Endothelial cell of umbilical vein (primary cell): Measurements from ENCODE around the gene DPP9.

ENCODE experiments used
- CTCF ChIP-seq, 2 donors: IDR thresholded peaks; 1 replicate in 1 of 2; 2 replicates in 1 of 2; pipeline ENCODE4 v1.5.1; 2011; ENCODE audit warnings: low read length in 2 of 2, mild to moderate bottlenecking in 2 of 2, moderate library complexity in 2 of 2, control low read depth in 1 of 2, inconsistent platforms in 1 of 2, low read depth in 1 of 2; ENCODE audit not compliant: insufficient read depth in 1 of 2; ENCODE audit errors: extremely low read depth in 1 of 2
- EZH2 ChIP-seq: IDR thresholded peaks from 2 replicates; pipeline ENCODE4 v1.6.1; 2012; ENCODE audit warnings: borderline replicate concordance, low read depth, mild to moderate bottlenecking, moderate library complexity, low read length, inconsistent platforms; ENCODE audit not compliant: severe bottlenecking
- FOS ChIP-seq: IDR thresholded peaks from 2 replicates; pipeline ENCODE4 v1.6.1; 2011; ENCODE audit warnings: mild to moderate bottlenecking, low read length, moderate library complexity, borderline replicate concordance; ENCODE audit not compliant: insufficient read depth
- JUN ChIP-seq: IDR thresholded peaks from 2 replicates; pipeline ENCODE4 v1.6.1; 2011; ENCODE audit warnings: borderline replicate concordance, low read depth; ENCODE audit not compliant: insufficient read length, insufficient read depth
- MYC ChIP-seq: IDR thresholded peaks from one replicate; pipeline ENCODE4 v1.6.1; 2011; ENCODE audit warnings: mild to moderate bottlenecking, low read depth, low read length
- POLR2A ChIP-seq: IDR thresholded peaks from 2 replicates; pipeline ENCODE4 v1.6.1; 2012; ENCODE audit warnings: low read depth, mild to moderate bottlenecking, control low read depth, low read length
- POLR2AphosphoS5 ChIP-seq: IDR thresholded peaks from 2 replicates; pipeline ENCODE4 v1.6.1; 2012; ENCODE audit warnings: low read depth, mild to moderate bottlenecking, control low read depth, low read length, moderate library complexity; ENCODE audit not compliant: insufficient read depth
- TF ChIP-seq, protein P1 (sequence below): IDR thresholded peaks from 2 replicates; pipeline ENCODE4 v1.6.1; 2011; ENCODE audit not compliant: insufficient read depth, insufficient read length

DNA sequence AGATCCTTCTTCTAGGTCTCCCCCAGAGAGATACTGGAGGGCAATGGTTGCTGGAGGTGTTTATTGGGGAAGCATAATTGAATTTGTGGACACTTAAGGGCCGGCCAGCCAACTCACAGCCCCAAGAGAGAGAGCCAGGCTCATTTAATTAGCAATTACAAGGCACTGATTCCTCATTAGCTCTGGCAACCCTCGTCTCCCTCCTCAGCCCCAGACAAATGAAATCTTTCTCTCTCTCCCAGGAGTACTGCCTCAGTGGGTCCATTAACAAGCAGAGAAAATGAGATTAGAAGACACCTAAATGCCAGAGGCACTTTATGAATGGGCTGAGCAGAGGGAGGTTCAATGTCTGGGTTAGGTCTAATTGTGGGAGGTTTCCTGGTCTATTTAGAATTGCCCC, 48.9 kb upstream of the DPP9 start:
- TF ChIP-seq CTCF (IDR thresholded peaks at IDR 0.05; ENCODE audit: extremely low read depth in 1 of 2, insufficient read depth in 1 of 2, low read depth in 1 of 2, low read length in 2 of 2), result no peak
- TF ChIP-seq POLR2A, result no peak
- TF ChIP-seq POLR2AphosphoS5, result no peak
- no peak for TF ChIP-seq EZH2
- TF ChIP-seq JUN, result no peak
- TF ChIP-seq, protein P1, sequence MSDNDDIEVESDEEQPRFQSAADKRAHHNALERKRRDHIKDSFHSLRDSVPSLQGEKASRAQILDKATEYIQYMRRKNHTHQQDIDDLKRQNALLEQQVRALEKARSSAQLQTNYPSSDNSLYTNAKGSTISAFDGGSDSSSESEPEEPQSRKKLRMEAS, result no peak
- TF ChIP-seq MYC, result no peak
- no peak for TF ChIP-seq FOS
